GM19452 (cell line): ENCODE data around the gene AP1M1.

Source experiments
- ATAC-seq: cut with Tn5 transposase; IDR thresholded peaks from one replicate; pipeline ENCODE4 v1.9.1; 2021; ENCODE audit not compliant: unreplicated experiment

The AP1M1 gene

DNA sequence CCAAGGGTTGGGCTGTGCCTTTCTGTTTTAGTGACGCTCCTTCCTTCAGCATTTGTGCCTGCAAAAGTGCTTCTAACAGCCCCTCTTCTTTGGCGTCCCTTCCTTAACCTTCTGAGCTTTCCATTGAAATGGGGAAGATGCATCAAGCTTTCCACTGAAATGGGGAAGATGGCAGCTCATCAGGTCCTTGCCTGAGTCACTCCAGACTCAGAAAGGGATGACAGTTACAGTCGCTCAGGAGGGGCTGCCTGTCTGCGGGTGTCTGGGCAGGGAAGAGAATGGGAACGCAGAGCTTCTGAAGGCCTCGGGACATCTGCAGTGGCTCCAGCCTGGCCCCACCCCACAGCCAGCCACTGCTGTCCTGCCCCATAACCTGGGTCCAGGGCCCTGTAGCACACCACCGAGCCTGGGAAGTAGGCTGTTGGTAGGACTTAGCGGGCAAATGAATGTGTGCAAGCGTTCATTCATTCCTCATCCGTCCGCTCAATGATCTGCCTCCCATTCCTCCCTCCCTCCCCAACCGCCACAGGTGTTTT is 9.8 kb downstream of the AP1M1 start:
- ATAC-seq = no peak

DNA sequence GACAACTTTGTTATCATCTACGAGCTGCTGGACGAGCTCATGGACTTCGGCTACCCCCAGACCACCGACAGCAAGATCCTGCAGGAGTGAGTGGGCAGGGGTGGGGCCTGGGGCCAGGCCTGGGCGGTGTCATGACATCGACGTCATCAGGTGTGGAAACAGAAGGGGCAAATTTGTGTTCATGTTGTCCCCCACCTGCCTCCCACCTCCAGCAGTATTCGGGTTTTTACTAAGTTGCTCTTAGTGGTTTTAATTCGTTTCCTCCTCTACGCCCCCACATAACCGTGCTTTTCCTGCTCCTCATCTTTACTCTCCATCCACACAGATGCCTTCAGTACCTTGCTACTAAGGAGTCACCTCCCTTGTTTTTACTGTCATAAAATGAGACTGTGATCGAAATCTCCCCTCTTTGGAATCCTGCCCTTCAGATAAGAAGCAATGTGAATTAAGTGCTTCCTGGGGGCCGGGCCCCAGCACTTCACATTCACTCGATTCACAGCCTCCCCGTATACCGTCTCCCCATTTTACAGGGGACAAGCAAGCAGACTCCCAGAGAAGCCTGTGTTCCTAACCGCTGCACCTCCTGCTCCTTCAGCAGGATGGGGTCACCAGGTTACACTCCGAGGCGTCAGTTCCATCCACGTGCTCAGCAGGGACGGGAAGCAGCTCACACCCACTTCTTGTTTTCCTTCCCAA is 10.5 kb downstream of the AP1M1 start:
- no peak for ATAC-seq

DNA sequence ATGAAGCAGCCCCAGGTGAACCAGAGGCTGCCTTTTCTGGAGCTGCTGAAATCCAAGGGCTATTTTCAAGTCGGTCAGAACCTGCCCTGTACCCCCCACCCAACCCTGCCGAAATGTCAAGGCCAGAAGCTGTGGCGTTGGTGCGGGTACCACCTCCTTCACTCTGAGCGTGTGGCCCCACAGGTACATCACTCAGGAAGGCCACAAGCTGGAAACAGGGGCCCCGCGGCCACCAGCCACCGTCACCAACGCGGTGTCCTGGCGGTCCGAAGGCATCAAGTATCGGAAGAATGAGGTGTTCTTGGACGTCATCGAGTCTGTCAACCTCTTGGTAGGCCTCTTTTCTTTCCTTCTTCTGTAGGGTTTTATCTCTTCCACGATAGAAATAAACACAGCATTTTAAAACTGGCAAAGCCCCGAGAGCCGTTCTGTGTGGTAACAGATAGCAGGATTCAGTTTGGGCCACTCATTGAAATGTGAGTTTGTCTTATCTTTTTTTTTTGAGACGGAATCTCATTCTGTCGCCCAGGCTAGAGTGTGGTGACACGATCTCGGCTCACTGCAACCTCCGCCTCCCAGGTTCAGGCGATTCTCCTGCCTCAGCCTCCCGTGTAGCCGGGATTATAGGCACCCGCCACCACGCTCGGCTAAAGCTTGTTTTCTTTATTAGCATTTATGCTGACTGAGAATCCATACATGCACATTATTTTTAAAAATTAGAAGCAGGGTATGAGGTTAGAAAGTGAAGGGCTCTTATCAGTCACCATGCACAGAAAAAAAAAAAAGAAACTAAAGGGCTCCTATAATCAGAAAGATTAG is 11.3 kb downstream of the AP1M1 start:
- no peak for ATAC-seq

- no peak for ATAC-seq
Observed at GRCh38 chr19:16210168-16210567, 12.5 kb downstream of the AP1M1 start.

DNA sequence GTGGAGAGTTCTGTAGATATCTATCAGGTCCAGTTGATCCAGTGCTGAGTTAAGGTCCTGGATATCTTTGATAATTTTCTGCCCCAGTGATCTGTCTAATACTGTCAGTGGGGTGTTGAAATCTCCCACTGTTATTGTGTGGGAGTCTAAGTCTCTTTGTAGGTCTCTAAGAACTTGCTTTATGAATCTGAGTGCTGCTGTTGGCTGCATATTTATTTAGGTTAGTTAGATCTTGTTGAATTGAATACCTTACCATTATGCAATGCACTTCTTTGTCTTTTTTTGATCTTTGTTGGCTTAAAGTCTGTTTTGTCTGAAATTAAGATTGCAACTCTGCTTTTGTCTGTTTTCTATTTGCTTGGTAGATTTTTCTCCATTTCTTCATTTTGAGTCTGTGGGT is 15.4 kb downstream of the AP1M1 start:
- no peak for ATAC-seq

- ATAC-seq = no peak
Observed at GRCh38 chr19:16216744-16217670, 19.3 kb downstream of the AP1M1 start.

GRCh38 chr19:16217716-16218451 is 20.2 kb downstream of the AP1M1 start:
- ATAC-seq = no peak

GRCh38 chr19:16218851-16219250 is 21.1 kb downstream of the AP1M1 start:
- no peak for ATAC-seq

DNA sequence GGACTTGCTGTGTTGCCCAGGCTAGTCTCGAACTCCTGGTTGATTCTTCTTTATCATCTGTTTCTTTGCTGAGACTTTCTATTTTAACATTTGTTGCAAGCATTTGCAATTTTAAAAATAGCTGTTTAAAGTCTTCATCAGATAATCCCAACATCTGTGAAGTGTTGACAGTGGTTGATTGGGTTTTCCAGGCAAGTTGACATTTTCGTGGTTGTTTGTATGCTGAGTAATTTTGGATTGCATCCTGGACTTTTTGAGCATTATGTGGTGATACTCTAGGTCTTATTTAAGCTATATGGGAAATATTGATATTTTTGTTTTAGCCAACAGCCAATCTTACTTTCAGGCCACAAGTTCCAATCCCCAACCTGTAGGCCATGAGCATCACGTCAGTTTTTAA is 25.1 kb downstream of the AP1M1 start:
- ATAC-seq = no peak

GRCh38 chr19:16223746-16224145 is 26.0 kb downstream of the AP1M1 start:
- no peak for ATAC-seq

- ATAC-seq = no peak
Observed at GRCh38 chr19:16224293-16225045, 26.8 kb downstream of the AP1M1 start.

DNA sequence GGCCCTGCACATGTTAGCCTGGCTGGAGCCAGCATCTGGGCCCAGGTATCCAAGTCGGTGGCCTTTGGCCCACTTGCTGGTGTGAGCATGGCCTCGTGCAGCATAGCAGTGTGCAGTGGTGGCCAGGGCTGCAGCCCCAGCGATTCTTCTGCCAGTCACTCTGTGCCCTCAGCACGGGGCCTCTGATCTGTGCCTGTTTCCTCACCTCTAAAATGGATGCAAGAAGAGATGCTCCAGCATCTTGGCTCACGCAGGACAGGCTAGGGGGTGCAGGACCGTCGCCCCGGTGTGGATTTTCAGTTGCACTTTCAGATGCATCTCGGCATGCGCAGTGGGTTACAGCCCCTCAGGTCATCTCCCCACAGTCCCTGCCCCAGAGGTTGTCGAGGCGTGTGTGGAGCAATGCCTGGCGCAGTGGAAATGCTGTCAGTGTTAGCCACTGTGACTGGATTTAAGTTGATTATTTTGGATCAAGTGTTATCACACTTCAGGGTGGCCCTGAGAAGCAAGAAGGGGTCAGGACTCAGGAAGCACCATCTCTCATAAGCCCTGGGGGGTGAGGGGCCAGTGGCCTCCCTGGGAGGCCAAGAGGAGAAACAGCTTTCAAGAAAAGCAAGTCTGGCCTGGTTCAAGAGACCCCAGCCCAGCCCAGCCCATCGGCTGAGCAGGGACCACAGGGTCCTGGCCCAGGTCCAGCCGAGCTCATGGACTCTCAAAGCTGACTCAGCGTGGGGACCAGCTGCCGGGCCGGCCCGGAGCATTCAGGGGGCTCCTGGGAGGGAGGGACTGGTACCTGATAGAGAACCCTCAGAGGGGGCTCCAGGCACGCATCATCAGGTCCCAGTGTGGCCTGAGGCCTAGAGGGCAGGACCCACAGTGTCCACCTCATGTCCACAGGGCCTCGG is 27.8 kb downstream of the AP1M1 start:
- ATAC-seq = no peak

DNA sequence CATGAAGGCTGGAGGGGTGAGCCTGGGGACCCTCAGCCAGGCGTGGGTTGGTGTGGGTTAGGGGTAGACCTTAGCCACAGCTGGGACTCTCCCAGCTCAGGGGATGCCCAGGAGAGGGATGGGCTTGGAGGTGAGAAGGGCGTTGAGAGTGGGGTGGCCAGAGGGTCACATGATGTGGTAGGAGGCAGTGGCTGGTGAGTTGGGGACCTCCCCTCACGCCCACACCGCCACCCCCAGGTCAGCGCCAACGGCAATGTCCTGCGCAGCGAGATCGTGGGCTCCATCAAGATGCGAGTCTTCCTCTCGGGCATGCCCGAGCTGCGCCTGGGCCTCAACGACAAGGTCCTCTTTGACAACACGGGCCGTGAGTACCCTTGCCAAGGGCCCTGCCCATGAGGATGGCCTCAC is 28.5 kb downstream of the AP1M1 start:
- no peak for ATAC-seq

- ATAC-seq = no peak
Observed at GRCh38 chr19:16226878-16227836, 29.4 kb downstream of the AP1M1 start.

- no peak for ATAC-seq
Observed at GRCh38 chr19:16227837-16228636, 30.3 kb downstream of the AP1M1 start.

DNA sequence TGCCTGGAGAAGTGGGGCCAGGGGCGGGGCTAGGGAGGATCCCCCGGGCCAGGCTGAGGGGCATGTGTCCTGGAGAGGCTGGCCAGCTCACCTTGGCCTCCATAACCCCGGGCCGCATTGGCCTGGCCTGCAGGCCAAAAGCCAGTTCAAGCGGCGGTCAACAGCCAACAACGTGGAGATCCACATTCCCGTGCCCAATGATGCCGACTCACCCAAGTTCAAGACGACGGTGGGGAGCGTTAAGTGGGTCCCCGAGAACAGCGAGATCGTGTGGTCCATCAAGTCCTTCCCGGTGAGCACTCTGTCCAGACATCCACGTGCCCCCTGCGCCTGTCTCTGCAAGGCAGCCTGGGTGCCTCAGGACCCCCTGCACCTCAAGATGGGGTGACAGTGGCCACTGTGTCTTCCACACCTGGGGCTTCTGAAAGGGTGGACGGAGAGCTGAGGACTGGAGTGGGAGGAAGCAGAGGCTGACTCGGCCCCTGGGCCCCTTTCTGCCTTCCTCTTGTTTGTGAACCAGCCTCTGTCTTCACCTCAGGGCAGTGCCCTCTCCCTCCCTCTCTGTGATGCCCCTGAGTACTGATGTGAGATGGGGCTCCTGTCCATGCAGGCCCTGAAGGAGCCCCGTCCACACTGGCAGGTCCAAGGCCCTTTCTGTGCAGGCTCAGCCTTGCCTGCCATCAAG is 31.1 kb downstream of the AP1M1 start:
- no peak for ATAC-seq
